DMS53 (cell line): ENCODE results near the gene HEPN1.

Experiments used
- DNase-seq: peaks from one replicate; lab custom pipeline; 2025; lab: John Stamatoyannopoulos, UW

HEPN1 gene

DNA sequence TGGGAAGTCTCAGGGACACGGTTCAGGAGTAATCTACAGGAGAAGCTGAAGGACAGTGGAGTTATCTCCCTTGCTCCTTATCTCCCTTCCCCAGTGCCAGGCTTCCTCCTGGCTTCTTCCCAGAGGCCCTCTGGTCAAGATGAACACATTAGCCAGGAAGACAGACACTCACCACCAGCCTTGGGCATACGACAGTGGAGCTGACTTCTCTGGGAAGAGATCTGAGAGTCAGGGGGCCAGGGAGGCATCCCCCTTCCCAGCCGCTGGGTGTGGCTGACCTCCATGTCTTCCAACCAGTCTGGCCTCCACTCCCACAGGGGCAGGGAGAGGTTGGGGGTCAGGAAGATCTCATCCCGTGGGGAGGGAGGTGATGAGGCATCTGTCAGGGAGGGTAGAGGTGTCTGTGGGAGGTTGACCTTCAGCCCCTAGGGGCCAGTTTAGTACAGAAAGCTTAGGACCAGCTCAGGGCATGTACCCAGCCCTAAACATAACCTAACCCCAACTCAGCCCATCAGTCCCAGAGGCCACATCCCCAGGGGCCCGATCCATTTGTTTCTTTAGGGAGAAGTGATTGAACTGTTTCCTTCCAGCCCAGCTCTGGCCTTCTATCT lies 34.1 kb upstream of the HEPN1 start:
- DNase-seq: no peak

- no peak for DNase-seq
Observed at GRCh38 chr11:124886476-124886875, 32.6 kb upstream of the HEPN1 start.

DNA sequence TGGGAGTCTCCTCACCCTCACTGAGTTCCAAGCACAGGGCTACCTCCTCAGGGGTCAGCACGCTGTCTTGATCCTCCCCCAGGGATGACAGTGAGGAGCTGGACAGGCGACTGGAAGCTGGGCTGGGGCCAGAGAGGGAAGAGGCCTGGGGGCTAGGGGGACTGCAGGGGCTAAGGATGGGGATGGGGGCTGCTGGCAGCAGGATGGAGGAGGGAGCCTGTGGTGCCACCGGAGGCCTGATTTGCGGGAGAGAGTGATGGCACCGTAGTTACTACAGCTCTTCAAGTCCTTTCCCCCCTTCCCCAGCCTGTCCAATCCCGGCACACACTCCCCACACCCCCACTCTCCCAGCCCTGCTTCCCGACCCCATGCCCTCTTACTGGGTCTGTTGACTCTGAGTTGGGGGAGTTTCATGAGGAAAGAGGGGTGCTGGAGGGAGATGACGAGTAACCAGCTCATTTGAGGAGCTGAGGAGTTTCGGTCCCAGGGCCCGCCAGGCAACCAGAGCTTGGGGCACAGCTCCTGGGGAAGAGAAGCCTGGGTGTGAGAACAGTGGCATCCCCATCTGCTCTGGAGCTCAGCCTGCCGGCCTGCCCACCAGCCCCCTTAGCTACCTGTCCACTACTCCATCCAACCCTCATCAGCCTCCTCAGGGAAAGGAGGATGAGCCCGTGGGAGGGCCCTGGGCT lies 31.9 kb upstream of the HEPN1 start:
- no peak for DNase-seq

- no peak for DNase-seq
Observed at GRCh38 chr11:124887667-124888013, 31.4 kb upstream of the HEPN1 start.

- no peak for DNase-seq
Observed at GRCh38 chr11:124889191-124890091, 29.6 kb upstream of the HEPN1 start.

- DNase-seq: no peak
Observed at GRCh38 chr11:124890151-124890550, 28.9 kb upstream of the HEPN1 start.

DNA sequence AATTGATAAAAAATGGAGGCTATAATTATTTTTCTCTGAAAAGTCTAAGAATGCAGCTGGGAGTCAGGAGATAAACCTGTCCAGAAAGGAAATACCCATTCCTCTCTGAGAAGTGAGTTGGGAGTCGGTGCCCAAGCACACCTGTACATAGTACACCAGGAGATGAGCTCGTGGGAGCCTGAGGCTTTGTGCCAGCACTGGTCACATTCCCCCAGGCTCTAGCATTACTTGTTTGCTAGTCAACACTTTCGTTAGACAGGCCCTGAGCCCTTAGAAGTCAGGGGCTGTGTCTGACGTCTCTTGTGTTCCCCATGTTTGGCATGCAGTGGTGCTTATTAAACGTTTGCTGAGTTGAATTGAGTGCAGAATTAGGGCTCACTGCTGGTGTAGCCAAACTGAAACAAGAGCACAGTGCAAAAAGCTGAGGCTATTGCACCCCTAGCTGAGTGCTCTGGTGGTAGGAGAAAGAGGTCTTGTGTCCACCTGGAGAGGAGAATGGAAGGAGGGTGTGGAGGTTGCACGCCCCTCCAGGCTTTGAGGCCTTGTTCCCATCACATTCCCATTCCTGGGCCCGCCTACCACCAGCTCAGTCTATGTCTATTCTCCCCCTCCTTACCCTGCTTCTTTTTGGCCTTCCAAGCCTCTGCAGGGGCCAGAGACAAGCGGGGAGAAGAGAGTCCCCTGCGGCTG lies 28.2 kb upstream of the HEPN1 start:
- no peak for DNase-seq

- no peak for DNase-seq
Observed at GRCh38 chr11:124891373-124891861, 27.6 kb upstream of the HEPN1 start.

DNA sequence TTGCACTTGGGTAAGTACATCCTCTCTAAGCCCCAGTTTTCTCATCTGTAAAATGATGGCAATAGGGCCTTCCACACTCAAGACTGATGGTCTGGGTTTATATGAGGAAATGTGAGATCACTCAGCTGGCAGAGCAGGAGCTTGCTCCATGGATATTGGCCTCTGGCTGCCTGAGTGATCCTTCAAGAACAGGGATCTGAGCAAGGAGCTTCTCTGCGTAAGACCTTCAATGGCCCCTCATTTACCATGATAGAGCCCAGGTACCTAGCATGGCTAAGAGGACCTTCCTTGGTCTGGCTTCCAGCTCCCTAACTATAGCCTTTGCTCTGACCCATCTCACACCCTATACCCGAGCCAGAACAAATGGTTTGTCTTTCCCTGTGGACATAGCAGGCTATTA lies 26.9 kb upstream of the HEPN1 start:
- DNase-seq: no peak

GRCh38 chr11:124892750-124893454 lies 26.1 kb upstream of the HEPN1 start:
- no peak for DNase-seq

DNA sequence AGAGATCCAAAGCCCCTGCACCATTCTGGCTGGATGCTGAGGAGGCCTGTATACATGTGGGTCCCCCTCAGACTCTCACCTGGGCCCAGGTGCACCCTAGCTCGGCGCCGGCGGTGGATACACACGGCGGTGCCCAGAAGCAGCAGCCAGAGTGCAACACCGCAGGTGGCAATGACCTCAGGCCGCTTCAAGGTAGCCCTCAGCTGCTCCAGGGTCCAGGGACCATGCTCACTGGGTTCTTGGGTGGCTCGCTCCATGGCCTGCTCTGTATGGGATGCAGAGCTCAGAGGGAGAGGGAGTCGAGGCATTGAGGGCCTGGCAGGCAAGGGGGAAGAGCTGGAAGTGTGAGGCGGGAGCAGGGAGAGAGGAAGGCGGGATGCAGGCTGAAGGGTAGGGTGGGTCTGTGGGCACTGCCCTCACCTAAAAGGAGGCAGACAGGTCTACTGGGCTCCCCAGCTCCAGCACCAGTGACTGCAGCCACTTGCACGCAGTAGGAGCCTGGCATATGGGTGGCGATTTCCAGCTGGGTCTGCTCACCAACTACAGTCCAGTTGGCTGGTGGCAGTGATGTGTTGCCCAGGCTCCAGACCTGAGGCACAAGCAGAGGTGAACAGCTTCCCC lies 25.2 kb upstream of the HEPN1 start:
- DNase-seq: no peak

DNA sequence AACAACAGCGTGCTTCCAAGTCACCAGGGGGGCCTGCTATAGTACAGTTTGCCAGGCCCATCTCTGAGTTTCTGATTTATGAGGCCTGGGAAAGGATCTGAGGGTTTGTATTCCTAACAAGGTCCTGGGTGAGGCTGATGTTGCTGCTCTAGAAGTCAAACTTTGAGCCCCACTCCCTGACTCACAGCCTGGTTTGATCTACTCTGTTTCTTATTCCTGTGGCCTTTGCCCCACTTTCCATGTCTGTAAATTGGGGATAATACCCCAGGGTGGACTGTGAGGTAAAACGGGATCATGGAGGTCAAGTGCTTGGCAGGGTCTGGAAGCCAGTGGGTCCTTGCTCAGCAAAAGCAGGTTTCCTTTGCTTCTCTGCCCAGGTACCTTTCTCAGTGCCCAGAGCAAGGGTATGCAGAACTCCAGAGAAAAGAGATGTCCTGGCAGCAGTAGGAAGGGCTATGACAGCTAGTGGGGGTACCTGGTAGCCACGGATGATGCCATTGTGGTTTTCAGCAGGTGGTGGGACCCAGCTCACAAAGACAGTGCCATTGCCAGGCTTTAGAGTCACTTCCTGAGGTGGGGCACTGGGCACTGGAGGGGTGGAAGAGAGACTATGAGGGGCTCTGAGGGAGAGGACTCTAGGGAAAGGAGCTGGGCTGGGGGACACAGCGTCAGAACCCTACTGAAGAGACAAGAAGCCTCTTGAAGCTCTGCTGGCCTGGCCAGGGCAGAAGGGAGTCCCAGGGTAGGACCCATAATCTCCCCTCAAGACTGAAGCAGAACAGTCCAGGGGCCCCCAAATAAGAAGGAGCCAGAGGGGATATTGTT lies 24.2 kb upstream of the HEPN1 start:
- no peak for DNase-seq

DNA sequence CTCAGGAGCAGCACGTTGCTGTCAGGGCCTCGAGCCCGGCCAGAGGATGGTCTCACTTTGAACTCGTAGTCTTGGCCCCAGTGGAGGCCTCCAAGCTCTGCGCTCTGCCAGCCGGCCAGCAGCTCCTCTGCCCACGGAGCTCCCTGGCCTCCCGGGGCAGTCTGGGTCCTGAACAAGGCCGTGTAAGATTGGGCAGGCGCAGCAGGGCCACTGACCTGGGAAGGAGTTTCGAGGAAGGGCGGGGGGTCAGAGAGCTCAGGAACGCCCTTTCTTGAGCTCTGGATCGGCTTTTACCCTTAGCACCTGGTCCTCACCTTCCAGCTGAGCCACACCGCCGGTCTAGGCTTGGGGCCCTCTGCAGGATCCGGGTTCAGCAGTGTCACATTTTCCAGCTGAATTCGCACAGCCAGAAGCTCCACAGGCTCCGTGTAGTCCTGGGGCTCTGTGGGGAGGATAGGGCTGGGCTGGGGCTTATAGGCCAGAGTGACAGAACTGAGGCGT lies 23.5 kb upstream of the HEPN1 start:
- no peak for DNase-seq

- DNase-seq: no peak
Observed at GRCh38 chr11:124896071-124896750, 22.8 kb upstream of the HEPN1 start.

- DNase-seq: no peak
Observed at GRCh38 chr11:124896821-124897391, 22.1 kb upstream of the HEPN1 start.

DNA sequence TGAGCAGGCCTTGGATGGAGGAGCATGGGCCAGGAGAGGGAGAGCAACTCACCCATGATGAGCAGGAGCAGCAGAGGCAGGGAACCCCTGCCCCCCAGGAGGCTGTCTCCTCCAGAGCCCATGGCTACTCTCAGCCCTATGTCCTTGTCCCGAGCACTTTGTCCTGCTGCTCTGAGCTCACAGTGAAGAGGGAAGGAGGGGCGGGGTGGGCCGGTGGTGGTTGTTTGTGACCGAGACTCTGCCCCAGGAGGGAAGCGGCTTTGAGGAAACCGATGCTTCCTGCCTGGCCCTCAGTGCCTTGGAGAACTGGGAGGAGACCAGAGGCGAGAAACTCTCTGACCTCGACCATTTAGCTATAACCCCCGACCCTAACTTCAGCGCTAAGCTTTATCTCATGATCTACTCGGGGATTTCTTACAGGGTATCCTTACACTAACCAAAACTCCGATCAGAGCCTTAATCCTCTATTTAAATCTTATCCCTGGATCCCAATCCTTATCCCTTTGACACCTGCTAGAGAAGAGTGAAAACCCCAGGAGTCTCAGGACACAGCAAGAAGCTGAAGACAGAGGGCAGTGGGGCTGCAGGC lies 21.3 kb upstream of the HEPN1 start, which contains the start of gene ROBO4:
ROBO4 (minus strand) TSS at position 192 of the 589 bp plus-strand sequence; CDS start at position 122, 70 bp downstream.
- DNase-seq: no peak

DNA sequence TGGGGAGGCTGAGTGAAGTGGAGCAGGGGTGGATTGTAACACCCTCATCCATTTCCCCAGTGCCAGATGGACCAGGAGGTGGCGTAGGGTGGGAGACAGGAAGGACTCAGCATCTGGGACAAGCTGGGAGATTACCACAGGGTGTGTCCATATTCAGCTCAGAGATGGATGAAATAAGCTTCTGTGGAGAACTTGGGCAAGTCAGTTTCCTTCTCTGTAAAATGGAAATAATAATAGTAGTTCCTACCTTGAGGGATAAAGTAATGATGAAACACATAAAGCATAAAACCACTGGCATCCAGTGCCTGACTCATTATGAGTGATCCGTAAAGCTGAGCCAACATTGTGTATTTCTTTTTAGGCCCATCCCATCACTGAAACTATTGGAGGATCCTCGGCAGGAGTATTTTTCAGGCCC lies 20.8 kb upstream of the HEPN1 start:
- no peak for DNase-seq

- DNase-seq: no peak
Observed at GRCh38 chr11:124898711-124899110, 20.3 kb upstream of the HEPN1 start.
